B cell (primary cell): ENCODE measurements around the gene ZNF775. TPM values are rescaled to one million over a fixed set of nuclear protein-coding genes. Genes with fewer than 3 reads are reported as not detected.

Experiments
- ATAC-seq: fragments of 200-7000 bp; cut with Tn5 transposase; one replicate; pipeline ENCODE4 v1.10.0; 2021; ENCODE audit warnings: low read depth, mild to moderate bottlenecking, moderate number of reproducible peaks, moderate library complexity
- CTCF ChIA-PET: fragments of 350-600 bp; sonication (Branson Sonifier 250); formaldehyde crosslinking; loops from one replicate; lab custom pipeline; 2021; ENCODE audit warnings: antibody characterized with exemption, inconsistent platforms; lab: Charles Lee
- POLR2A ChIA-PET: fragments of 350-600 bp; sonication (Branson Sonifier 250); formaldehyde crosslinking; loops from one replicate; lab custom pipeline; 2021; ENCODE audit warnings: antibody characterized with exemption; lab: Charles Lee
- DNase-seq: peaks from one replicate; pipeline ENCODE4 v3.0.0; 2013
- H2AFZ ChIP-seq: 2 replicates; pipeline ENCODE4 v1.6.1; 2012; ENCODE audit warnings: mild to moderate bottlenecking, low read depth, low read length; ENCODE audit not compliant: insufficient read depth, poor library complexity, severe bottlenecking
- H3K27ac ChIP-seq, 2 donors: 1 replicate in 1 of 2; 2 replicates in 1 of 2; pipeline ENCODE4 v1.5.1; 2012 to 2013; ENCODE audit warnings: low read length in 2 of 2, mild to moderate bottlenecking in 2 of 2, moderate library complexity in 1 of 2
- H3K27me3 ChIP-seq, 4 experiments: fragments of 200-600 bp in 1 of 4; sonication (generic) in 1 of 4; replicated peaks in 1 of 4; 1 replicate in 2 of 4; 2 replicates in 2 of 4; pipeline versions ENCODE4 v1.6.1 to v1.7.0; 2013 to 2016; ENCODE audit warnings: low read length in 3 of 4, mild to moderate bottlenecking in 2 of 4, mixed read lengths in 1 of 4, moderate library complexity in 1 of 4; ENCODE audit not compliant: insufficient read depth in 4 of 4, control insufficient read depth in 3 of 4; ENCODE audit errors: control extremely low read depth in 1 of 4
- H3K36me3 ChIP-seq, 2 experiments: replicated peaks in 1 of 2; 1 replicate in 1 of 2; 2 replicates in 1 of 2; pipeline versions ENCODE4 v1.6.1 to v1.7.1; 2013; ENCODE audit warnings: low read length in 1 of 2; ENCODE audit not compliant: insufficient read depth in 2 of 2, control insufficient read depth in 1 of 2; ENCODE audit errors: control extremely low read depth in 1 of 2, extremely low read depth in 1 of 2
- H3K4me1 ChIP-seq, 2 donors: fragments of 200-600 bp in 1 of 2; sonication (generic) in 1 of 2; 1 replicate in 1 of 2; 2 replicates in 1 of 2; pipeline versions ENCODE4 v1.5.1 to v1.6.1; 2013 to 2017; ENCODE audit warnings: low read length in 2 of 2; ENCODE audit not compliant: control insufficient read depth in 2 of 2, insufficient read depth in 2 of 2
- H3K4me2 ChIP-seq: replicated peaks from 2 replicates; pipeline ENCODE3; 2012; ENCODE audit warnings: mild to moderate bottlenecking, low read depth, low read length; ENCODE audit not compliant: poor library complexity, severe bottlenecking
- H3K4me3 ChIP-seq, 5 experiments: fragments of 200-600 bp in 1 of 5; sonication (generic) in 1 of 5; 1 replicate in 3 of 5; 2 replicates in 2 of 5; pipeline versions ENCODE4 v1.5.1 to v1.7.0; 2011 to 2016; ENCODE audit warnings: low read length in 4 of 5, mild to moderate bottlenecking in 4 of 5, low read depth in 2 of 5, control low read depth in 1 of 5, moderate library complexity in 1 of 5; ENCODE audit not compliant: insufficient read depth in 1 of 5; ENCODE audit errors: control extremely low read depth in 1 of 5, extremely low read depth in 1 of 5
- H3K79me2 ChIP-seq: fragments of 200-600 bp; sonication (generic); one replicate; pipeline ENCODE4 v1.6.0; 2016; ENCODE audit warnings: low read length; ENCODE audit not compliant: control insufficient read depth, insufficient read depth
- H3K9ac ChIP-seq: fragments of 200-600 bp; sonication (generic); 2 replicates; pipeline ENCODE4 v1.6.1; 2017; ENCODE audit warnings: mild to moderate bottlenecking, low read length, moderate library complexity
- H3K9me3 ChIP-seq, 3 donors: one replicate each; pipeline versions ENCODE4 v1.6.1 to v1.7.1; 2013; ENCODE audit warnings: low read length in 2 of 3; ENCODE audit not compliant: control insufficient read depth in 2 of 3, insufficient read depth in 1 of 3; ENCODE audit errors: control extremely low read depth in 1 of 3
- H4K20me1 ChIP-seq: 2 replicates; pipeline ENCODE4 v1.6.0; 2012; ENCODE audit warnings: mild to moderate bottlenecking, low read length; ENCODE audit not compliant: insufficient read depth, control insufficient read depth, poor library complexity, severe bottlenecking
- H3K27ac Mint-ChIP-seq: one replicate; pipeline ENCODE4 v1.8.0; 2021; ENCODE audit warnings: mixed read lengths
- H3K27me3 Mint-ChIP-seq: one replicate; pipeline ENCODE4 v1.8.0; 2021; ENCODE audit warnings: mixed read lengths
- H3K4me1 Mint-ChIP-seq: one replicate; pipeline ENCODE4 v1.8.0; 2021; ENCODE audit warnings: mixed read lengths
- H3K4me3 Mint-ChIP-seq: one replicate; pipeline ENCODE4 v1.8.0; 2021; ENCODE audit warnings: mixed read lengths
- H3K9me3 Mint-ChIP-seq: one replicate; pipeline ENCODE4 v1.8.0; 2022; ENCODE audit warnings: mixed read lengths; ENCODE audit not compliant: insufficient read depth
- EZH2 ChIP-seq: IDR thresholded peaks from 2 replicates; pipeline ENCODE4 v1.6.1; 2012; ENCODE audit warnings: borderline replicate concordance, low read depth, mild to moderate bottlenecking, moderate library complexity, low read length; ENCODE audit not compliant: insufficient read depth, poor library complexity, severe bottlenecking
- WGBS: methylation state at CpG from one replicate; pipeline ENCODE4 v1.1.5; 2013; ENCODE audit warnings: missing lambda C conversion rate; ENCODE audit not compliant: insufficient coverage; 5-methylcytosine and 5-hydroxymethylcytosine counted together
- intact Hi-C: fragments of 100-400 bp; cut with micrococcal nuclease; formaldehyde crosslinking; loops from one replicate; pipeline ENCODE4 v1.10.0; 2022
- polyA plus RNA-seq: library from polyadenylated mRNA; depleted of rRNA; stranded (reverse); fragments of >200 nt; gene quantifications from 2 replicates; pipeline ENCODE4 v1.2.3, GENCODE V29; 2012
- total RNA-seq, 2 donors: library from RNA; stranded (reverse); fragments of 120-200 nt in 1 of 2; gene quantifications; 1 replicate in 1 of 2; 2 replicates in 1 of 2; pipeline versions ENCODE4 v1.2.3 to v1.2.4, GENCODE V29; 2013 to 2022
- TF ChIP-seq, protein P1 (sequence below): fragments of 200-600 bp; IDR thresholded peaks from one replicate; pipeline ENCODE4 v1.8.0; 2022; ENCODE audit warnings: antibody characterized with exemption, mild to moderate bottlenecking

ZNF775 gene
- total and polyA plus RNA-seq, 2 donors (not counting 1 experiment from before 2014, with no cell fraction given) = 4.2 to 12.1 TPM

DNA sequence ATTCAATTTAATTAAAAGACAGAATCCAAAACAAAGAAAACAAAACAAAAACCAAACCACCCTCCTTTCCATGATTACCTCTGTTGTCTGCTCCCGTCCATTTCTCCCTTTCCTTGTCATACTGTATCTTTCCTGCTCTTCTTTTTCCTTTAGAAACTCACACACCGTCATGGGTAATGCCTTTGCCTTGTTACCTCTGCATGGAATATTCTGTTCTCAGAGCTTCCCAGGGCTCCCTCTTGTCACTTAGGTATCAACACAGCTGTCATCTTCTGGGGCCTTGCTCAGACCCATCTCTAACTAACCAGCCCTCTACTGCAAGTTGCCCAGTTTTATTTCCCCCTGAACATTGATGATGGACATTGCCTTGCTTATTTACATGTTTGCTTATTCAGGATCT lies 41.1 kb downstream of the ZNF775 start:
- no peak for TF ChIP-seq EZH2
- TF ChIP-seq, protein P1, sequence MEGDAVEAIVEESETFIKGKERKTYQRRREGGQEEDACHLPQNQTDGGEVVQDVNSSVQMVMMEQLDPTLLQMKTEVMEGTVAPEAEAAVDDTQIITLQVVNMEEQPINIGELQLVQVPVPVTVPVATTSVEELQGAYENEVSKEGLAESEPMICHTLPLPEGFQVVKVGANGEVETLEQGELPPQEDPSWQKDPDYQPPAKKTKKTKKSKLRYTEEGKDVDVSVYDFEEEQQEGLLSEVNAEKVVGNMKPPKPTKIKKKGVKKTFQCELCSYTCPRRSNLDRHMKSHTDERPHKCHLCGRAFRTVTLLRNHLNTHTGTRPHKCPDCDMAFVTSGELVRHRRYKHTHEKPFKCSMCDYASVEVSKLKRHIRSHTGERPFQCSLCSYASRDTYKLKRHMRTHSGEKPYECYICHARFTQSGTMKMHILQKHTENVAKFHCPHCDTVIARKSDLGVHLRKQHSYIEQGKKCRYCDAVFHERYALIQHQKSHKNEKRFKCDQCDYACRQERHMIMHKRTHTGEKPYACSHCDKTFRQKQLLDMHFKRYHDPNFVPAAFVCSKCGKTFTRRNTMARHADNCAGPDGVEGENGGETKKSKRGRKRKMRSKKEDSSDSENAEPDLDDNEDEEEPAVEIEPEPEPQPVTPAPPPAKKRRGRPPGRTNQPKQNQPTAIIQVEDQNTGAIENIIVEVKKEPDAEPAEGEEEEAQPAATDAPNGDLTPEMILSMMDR = no peak
- intact Hi-C loops = loop anchor here (2.0 kb wide), 1 partner anchor 15 kb away; no protein-coding TSS in a partner anchor
- H3K9me3 ChIP-seq = no peaks in the 10 kb centered on the region
- no peak for DNase-seq
- H3K36me3 ChIP-seq = no peaks in the 10 kb centered on the region
- no peak for ATAC-seq
- H3K9me3 Mint-ChIP-seq = no peaks in the 10 kb centered on the region
- H3K4me2 ChIP-seq = no peak overlapping the region
- peaks cover 5% of the 10 kb centered on the region for H3K4me1 Mint-ChIP-seq
- POLR2A ChIA-PET = interaction anchor here (0.6 kb wide), 1 partner anchor 15 kb away, joined by 3 read pairs; a partner anchor contains a TSS
- peaks cover 4% of the 10 kb centered on the region for H3K27me3 Mint-ChIP-seq
- no peak overlapping the region for H3K27ac ChIP-seq
- no peak overlapping the region for H3K4me3 ChIP-seq
- H2AFZ ChIP-seq = no peak overlapping the region
- no peaks in the 10 kb centered on the region for H4K20me1 ChIP-seq
- WGBS = 83% methylated on average over 2 of the region's 2 CpGs
- CTCF ChIA-PET = interaction anchor here (0.9 to 6.0 kb wide), 10 partner anchors 13 to 129 kb away, joined by 3 to 71 read pairs (median 4); no protein-coding TSS in a partner anchor
- H3K4me1 ChIP-seq = peaks cover 0 to 5% of the 10 kb centered on the region in 2 donors
- no peak overlapping the region for H3K9ac ChIP-seq
- no peak overlapping the region for H3K4me3 Mint-ChIP-seq
- no peak overlapping the region for H3K27ac Mint-ChIP-seq
- H3K27me3 ChIP-seq = no peaks in the 10 kb centered on the region
- H3K79me2 ChIP-seq = no peaks in the 10 kb centered on the region

DNA sequence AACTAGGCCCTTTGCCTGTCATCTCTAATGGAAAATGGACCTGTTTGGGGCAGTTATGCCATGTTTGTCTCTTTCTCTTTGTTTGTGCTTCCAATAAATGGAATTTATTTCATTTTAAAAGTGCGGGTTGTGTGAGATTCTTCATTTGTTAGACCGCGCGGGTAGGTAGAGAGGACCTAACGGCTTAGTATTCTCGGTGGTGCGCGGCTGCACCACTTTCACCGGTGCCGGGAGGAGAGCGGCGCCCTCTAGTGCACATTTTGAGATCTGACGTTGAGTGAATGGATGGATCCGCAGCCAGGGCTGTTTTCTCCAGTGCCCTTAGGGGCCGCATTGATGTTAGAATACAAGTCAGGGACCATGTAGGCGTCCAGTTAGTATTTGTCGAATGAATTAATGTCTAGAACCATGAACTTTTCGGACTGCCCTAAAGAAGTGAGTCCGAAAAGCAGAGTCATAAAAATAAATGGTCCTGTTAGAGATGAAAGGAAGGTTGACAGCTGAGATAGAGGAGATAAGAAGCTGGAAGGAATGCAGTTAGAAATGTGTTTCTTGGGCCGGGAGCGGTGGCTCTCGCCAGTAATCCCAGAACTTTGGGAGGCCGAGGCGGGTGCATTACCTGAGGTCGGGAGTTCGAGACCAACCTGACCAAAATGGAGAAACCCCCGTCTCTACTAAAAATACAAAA lies 42.0 kb downstream of the ZNF775 start:
- Mint-ChIP-seq H3K4me1 (peaks cover 5% of the 10 kb centered on the region), H3K27me3 (peaks cover 4% of the 10 kb centered on the region), H3K4me3 (peak overlapping the region; percentile 7), H3K27ac (peak overlapping the region; percentile 51), H3K9me3 (no peaks in the 10 kb centered on the region)
- Histone ChIP-seq H3K4me2 (peak overlapping the region; percentile 44), H3K9me3 (no peaks in the 10 kb centered on the region), H3K4me3 (peak overlapping the region in 1 of 5 experiments; percentile 4), H3K36me3 (no peaks in the 10 kb centered on the region), H3K4me1 (peaks cover 0 to 5% of the 10 kb centered on the region in 2 donors), H3K9ac (no peak overlapping the region), H3K27me3 (no peaks in the 10 kb centered on the region), H4K20me1 (no peaks in the 10 kb centered on the region), H3K79me2 (no peaks in the 10 kb centered on the region), H3K27ac (no peak overlapping the region), H2AFZ (peak overlapping the region; percentile 67)
- DNase-seq (peak; percentile 90), ATAC-seq (peak; percentile 99)
- WGBS = 17% methylated on average over 22 of the region's 27 CpGs
- ChIA-PET CTCF (interaction anchor here (0.6 to 6.0 kb wide), 16 partner anchors 9 to 72 kb away, joined by 3 to 71 read pairs (median 4); no protein-coding TSS in a partner anchor), POLR2A (no interaction called here)
- no peak for TF ChIP-seq EZH2
- TF ChIP-seq, protein P1 = peak; percentile 97
- intact Hi-C loops = loop anchor here (1.0 to 2.0 kb wide), 6 partner anchors 14 to 135 kb away; partner anchors contain the start of genes ACTR3C, LRRC61 and ZNF775
